ENCODE results near the gene ERCC6L2. TPM values are rescaled to one million over a fixed set of nuclear protein-coding genes. Genes with fewer than 3 reads are reported as not detected.

Gene ERCC6L2
- polyA plus RNA-seq, 1 of the 3 experiments (the other 2 are of a cell fraction), result 10.0 TPM

GRCh38 chr9:95989297-95989696 lies 113.8 kb downstream of the ERCC6L2 start:
- ChIA-PET POLR2A (no interaction called here), CTCF (no interaction called here)
- no peaks in the 10 kb centered on the region for H3K9me2 ChIP-seq
- H4K20me1 ChIP-seq (ENCODE audit: insufficient read depth), result no peaks in the 10 kb centered on the region
- no peaks in the 10 kb centered on the region for H3K79me2 ChIP-seq (ENCODE audit: insufficient read depth)
- no peak overlapping the region for H2AFZ ChIP-seq (ENCODE audit: low read depth)
- no peaks in the 10 kb centered on the region for H3K27me3 ChIP-seq (ENCODE audit: insufficient read depth)
- peaks cover 3 to 29% of the 10 kb centered on the region in 2 experiments for H3K36me3 ChIP-seq (replicated peaks in 1 of 2; ENCODE audit: control insufficient read depth in 1 of 2, insufficient read depth in 2 of 2, low read length in 1 of 2)
- no peak for DNase-seq
- TF ChIP-seq RFX5 (IDR thresholded peaks at IDR 0.05; ENCODE audit: low read length) (no peak), USF2 (IDR thresholded peaks at IDR 0.05; ENCODE audit: borderline replicate concordance, low read depth, low read length) (no peak)
- peaks cover 0 to 6% of the 10 kb centered on the region in 2 experiments; a peak in 2 of 4 replicates for H3K4me1 ChIP-seq (ENCODE audit: control insufficient read depth in 1 of 2, insufficient read depth in 2 of 2, low read depth in 1 of 2, low read length in 1 of 2)
- H3K4me3 ChIP-seq (ENCODE audit: low read depth in 2 of 2, low read length in 1 of 2), result no peak overlapping the region
- 97% methylated on average over 1 of the region's 1 CpG for WGBS (ENCODE audit: low lambda C conversion rate)
- no peak overlapping the region for H3K27ac ChIP-seq (ENCODE audit: low read depth in 2 of 2, low read length in 1 of 2)
- H3K4me2 ChIP-seq, result no peak overlapping the region
- no peaks in the 10 kb centered on the region for H3F3A ChIP-seq (replicated peaks; ENCODE audit: insufficient read depth)
- H3K9me3 ChIP-seq, result no peaks in the 10 kb centered on the region
- no peak overlapping the region for H3K9ac ChIP-seq

- Histone ChIP-seq H4K20me1 (ENCODE audit: insufficient read depth) (no peaks in the 10 kb centered on the region), H3K27me3 (ENCODE audit: insufficient read depth) (no peaks in the 10 kb centered on the region), H2AFZ (ENCODE audit: low read depth) (no peak overlapping the region), H3K4me3 (ENCODE audit: low read depth in 2 of 2, low read length in 1 of 2) (no peak overlapping the region), H3K27ac (ENCODE audit: low read depth in 2 of 2, low read length in 1 of 2) (no peak overlapping the region), H3K9me3 (no peaks in the 10 kb centered on the region), H3F3A (replicated peaks; ENCODE audit: insufficient read depth) (no peaks in the 10 kb centered on the region), H3K9ac (no peak overlapping the region), H3K36me3 (replicated peaks in 1 of 2; ENCODE audit: control insufficient read depth in 1 of 2, insufficient read depth in 2 of 2, low read length in 1 of 2) (peaks cover 8 to 18% of the 10 kb centered on the region in 2 experiments), H3K9me2 (no peaks in the 10 kb centered on the region), H3K4me1 (ENCODE audit: control insufficient read depth in 1 of 2, insufficient read depth in 2 of 2, low read depth in 1 of 2, low read length in 1 of 2) (peaks cover 0 to 6% of the 10 kb centered on the region in 2 experiments; a peak in 2 of 4 replicates), H3K79me2 (ENCODE audit: insufficient read depth) (no peaks in the 10 kb centered on the region), H3K4me2 (no peak overlapping the region)
- DNase-seq, result no peak
- POLR2A ChIA-PET, result no interaction called here
- CTCF ChIA-PET, result no interaction called here
- WGBS (ENCODE audit: low lambda C conversion rate), result 96% methylated on average over 1 of the region's 1 CpG
- TF ChIP-seq TCF12 (IDR thresholded peaks at IDR 0.05) (no peak), REST (IDR thresholded peaks at IDR 0.05; ENCODE audit: low read depth, low read length) (no peak), FOSL2 (IDR thresholded peaks at IDR 0.05; ENCODE audit: borderline replicate concordance, low read depth) (no peak), IRF3 (IDR thresholded peaks at IDR 0.05; ENCODE audit: low read depth, low read length) (no peak), RFX5 (IDR thresholded peaks at IDR 0.05; ENCODE audit: low read length) (no peak), FOXM1 (IDR thresholded peaks at IDR 0.05; ENCODE audit: low read depth) (no peak), MEF2A (IDR thresholded peaks at IDR 0.05; ENCODE audit: borderline replicate concordance, low read depth) (no peak), CTCF (IDR thresholded peaks at IDR 0.05) (no peak), USF1 (IDR thresholded peaks at IDR 0.05; ENCODE audit: borderline replicate concordance, low read depth) (no peak), CHD2 (IDR thresholded peaks at IDR 0.05; ENCODE audit: low read length, partially characterized antibody) (no peak), RCOR1 (IDR thresholded peaks at IDR 0.05; ENCODE audit: low read length) (no peak), JUND (IDR thresholded peaks at IDR 0.05) (no peak), MAX (IDR thresholded peaks at IDR 0.05; ENCODE audit: low read depth) (no peak), TAF1 (IDR thresholded peaks at IDR 0.05; ENCODE audit: borderline replicate concordance, low read depth, low read length) (no peak), ZBTB33 (IDR thresholded peaks at IDR 0.05; ENCODE audit: borderline replicate concordance, low read depth) (no peak)
These were observed 115.8 kb downstream of the ERCC6L2 start for GRCh38 chr9:95991326-95991725.

Measured in SK-N-SH (cell line).